ENCODE results near the gene AGTRAP. TPM values are rescaled to one million over a fixed set of nuclear protein-coding genes. Genes with fewer than 3 reads are reported as not detected.
A peak's percentile ranks its signal among the peaks of the same experiment; 100 is the strongest.

The AGTRAP gene
- total and polyA plus RNA-seq, 9 of the 15 experiments (the other 6 are each of a cell fraction or from before 2014, with no cell fraction given) = 26.8 to 105 (median 57.5) TPM

GRCh38 chr1:11787804-11788436, 52.0 kb downstream of the AGTRAP start (continued):
- peak; percentile 21; the same call in 1 of the 2 replicates for TF ChIP-seq POLR2AphosphoS2 (IDR thresholded peaks at IDR 0.05; ENCODE audit: low read length)
- TF ChIP-seq TSC22D4 (tag; IDR thresholded peaks at IDR 0.05) = no peak
- no peak for TF ChIP-seq ZNF609 (CRISPR knock-in tag; IDR thresholded peaks at IDR 0.05; ENCODE audit: borderline replicate concordance)
- no peak for TF ChIP-seq TAF15 (IDR thresholded peaks at IDR 0.05; ENCODE audit: low read depth, low read length)
- TF ChIP-seq ZBTB9 (CRISPR knock-in tag; IDR thresholded peaks at IDR 0.05) = 0 out of 2 replicates have a peak, but pooled peaks have one; percentile 39
- TF ChIP-seq ZHX1 (conservative IDR thresholded peaks at IDR 0.05; ENCODE audit: low read length) = no peak
- TF ChIP-seq ZNF584 (CRISPR knock-in tag; IDR thresholded peaks at IDR 0.05; ENCODE audit: low read depth) = 0 out of 2 replicates have a peak, but pooled peaks have one; percentile 56
- TF ChIP-seq TAL1 (IDR thresholded peaks at IDR 0.05) = no peak
- TF ChIP-seq USF1 (CRISPR knock-in tag; IDR thresholded peaks at IDR 0.05) = no peak
- no peak for TF ChIP-seq CHCHD3 (CRISPR knock-in tag; IDR thresholded peaks at IDR 0.05)
- no peak for TF ChIP-seq CTCF (IDR thresholded peaks at IDR 0.05 in 2 of 3, conservative IDR thresholded peaks at IDR 0.05 in 1 of 3; ENCODE audit: insufficient read depth in 2 of 3, low read depth in 1 of 3, low read length in 3 of 3)
- no peak for TF ChIP-seq HOMEZ (CRISPR knock-in tag; IDR thresholded peaks at IDR 0.05)
- TF ChIP-seq ELF1 (tag; IDR thresholded peaks at IDR 0.05) = no peak
